Stimulated activated CD4-positive, alpha-beta T cell treated with anti-CD3 and anti-CD28 coated beads, Interleukin-1b, Interleukin-23, amount 100 ng/mL, for 24 hours (primary cell): Measurements from ENCODE around the gene KCNQ2.
"Not testable (repeated sequence)": the region's sequence is repeated elsewhere in the genome, so short reads cannot be mapped to it uniquely, and the experiment has no call there.

Source experiments
- DNase-seq, 4 experiments: peaks; one replicate each; pipeline ENCODE4 v3.0.0-alpha.2; 2020; ENCODE audit warnings: low read depth in 4 of 4, low spot score in 1 of 4

KCNQ2 gene

GRCh38 chr20:63491078-63491477, 18.6 kb upstream of the KCNQ2 start:
- no peak for DNase-seq

DNA sequence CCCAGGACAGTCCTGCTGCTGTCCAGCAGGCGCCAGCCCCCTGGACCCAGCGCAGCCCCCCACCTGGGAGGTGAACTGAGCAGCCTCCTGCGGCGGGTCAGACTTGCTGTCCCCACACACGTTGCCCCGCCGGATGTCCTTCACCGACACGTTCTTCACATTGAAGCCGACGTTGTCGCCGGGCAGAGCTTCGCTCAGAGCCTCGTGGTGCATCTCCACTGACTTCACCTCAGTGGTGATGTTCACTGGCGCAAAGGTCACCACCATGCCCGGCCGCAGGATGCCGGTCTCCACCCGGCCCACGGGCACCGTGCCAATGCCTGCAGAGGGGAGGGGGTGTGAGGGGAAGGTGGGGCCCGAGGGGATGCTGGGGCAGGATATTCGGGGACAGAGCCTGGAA, 18.0 kb upstream of the KCNQ2 start:
- no peak for DNase-seq

GRCh38 chr20:63488315-63489251, 16.1 kb upstream of the KCNQ2 start:
- no peak for DNase-seq

DNA sequence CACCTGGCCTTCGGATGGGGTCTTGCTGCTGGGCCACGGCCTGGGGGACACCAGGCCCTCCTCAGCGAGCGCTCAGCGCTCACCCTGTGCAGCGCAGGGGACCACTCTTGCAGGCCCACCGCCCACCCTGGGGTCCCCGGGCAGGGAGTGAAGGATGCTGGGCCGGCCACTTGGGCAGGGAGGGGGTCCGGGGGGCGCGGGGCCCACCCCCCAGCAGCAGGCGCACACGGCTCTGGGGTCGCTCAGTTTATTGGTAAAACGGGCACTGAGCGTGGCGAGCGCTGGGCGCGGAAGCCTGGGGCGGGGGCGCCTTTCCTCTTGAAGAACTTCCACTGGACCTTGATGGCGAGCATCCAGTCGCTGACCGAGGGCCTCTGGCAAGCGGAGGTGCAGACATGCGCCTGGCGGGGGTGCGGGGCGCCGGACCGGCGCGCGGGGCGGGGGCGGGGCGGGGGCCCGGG, 15.4 kb upstream of the KCNQ2 start:
- DNase-seq = no peak

DNA sequence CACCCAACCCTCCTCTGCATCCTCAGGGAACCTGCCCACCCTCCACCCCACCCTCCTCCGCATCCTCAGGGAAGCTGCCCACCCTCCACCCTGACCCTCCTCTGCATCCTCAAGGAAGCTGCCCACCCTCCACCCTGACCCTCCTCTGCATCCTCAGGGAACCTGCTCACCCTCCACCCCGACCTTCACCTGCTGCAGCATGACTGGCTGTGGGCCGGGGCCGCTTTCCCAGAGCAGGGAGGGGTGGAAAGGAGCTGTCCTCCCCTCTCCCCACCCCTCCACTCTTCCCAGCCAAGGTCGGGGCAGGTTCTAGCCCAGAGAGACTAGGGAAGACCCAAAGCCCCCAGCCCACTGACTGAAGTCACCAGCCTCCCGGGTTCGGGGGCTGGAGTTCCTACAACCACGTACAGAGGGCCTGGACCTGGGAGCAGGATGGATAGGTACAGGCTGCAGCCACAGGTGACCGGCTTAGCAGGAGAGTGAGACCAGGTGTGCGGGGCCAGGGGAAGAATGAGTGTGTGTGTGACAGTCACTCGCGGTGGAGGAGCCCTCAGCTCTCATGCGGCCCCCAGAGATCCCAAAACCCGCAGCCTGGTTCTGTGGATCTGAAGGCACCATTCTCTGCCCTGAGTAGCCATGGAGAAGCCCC, 14.8 kb upstream of the KCNQ2 start:
- no peak for DNase-seq

DNA sequence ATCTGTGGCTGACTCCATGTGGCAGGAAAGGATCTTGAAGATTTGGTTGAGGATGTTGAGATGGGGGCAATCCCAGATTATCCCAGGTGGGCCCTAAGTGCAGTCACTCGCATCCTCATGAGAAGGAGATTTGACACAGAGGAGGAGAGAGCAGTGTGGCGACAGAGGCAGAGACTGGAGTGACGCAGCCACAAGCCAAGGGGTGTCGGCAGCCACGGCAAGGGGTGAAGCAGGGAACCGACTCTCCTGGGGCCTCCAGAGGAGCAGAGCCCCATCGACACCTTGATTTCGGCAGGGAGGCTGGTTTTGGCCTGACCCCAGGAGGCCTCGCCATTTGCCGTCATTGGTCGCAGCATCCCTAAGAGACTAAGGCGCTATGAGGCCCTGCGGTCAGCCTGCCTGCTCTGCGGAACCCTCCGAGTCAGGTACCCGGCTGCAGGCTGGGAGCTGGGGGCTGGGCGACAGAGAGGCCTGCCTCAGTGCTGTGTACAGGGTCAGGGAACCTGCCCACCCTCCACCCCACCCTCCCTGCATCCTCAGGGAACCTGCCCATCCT, 13.9 kb upstream of the KCNQ2 start:
- no peak for DNase-seq

DNA sequence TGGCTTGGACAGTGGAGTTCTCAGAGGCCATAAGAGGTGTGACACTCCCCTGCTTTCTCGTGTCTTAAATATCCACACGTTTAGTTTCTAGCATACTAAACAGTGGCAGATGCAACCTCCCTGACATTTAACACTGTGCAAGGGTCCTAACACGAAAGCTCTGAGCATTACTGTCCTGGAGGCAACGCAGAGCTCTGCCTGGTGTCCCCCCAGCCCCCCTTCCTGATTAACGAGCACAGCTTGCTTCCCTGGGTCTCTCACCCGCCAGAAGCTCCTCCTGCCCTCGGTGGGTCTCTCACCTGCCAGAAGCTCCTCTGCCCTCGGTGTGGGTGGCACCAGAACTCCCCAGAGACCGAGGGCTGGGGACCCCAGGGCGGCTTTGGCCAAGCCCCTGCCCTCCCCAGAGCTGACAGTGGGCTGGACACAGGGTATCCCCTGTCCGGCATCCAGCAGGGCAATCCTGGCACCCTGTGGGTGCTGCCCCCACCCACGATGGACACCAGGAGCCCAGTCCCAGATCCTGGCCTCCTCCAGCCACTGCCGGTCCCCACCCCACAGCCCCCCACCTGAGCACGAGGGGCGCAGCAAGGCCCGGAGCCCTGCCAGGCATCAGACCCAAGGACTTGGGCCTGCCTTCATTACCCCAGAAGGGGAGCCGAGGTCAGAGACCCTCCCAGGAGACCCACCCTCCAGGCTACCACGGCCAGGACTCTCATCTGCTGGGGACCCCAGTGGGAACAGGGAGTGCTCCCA, 12.4 kb upstream of the KCNQ2 start:
- DNase-seq = no peak

GRCh38 chr20:63484236-63484635, 11.8 kb upstream of the KCNQ2 start:
- DNase-seq = no peak

- no peak for DNase-seq
Observed at GRCh38 chr20:63483834-63484233, 11.4 kb upstream of the KCNQ2 start.

DNA sequence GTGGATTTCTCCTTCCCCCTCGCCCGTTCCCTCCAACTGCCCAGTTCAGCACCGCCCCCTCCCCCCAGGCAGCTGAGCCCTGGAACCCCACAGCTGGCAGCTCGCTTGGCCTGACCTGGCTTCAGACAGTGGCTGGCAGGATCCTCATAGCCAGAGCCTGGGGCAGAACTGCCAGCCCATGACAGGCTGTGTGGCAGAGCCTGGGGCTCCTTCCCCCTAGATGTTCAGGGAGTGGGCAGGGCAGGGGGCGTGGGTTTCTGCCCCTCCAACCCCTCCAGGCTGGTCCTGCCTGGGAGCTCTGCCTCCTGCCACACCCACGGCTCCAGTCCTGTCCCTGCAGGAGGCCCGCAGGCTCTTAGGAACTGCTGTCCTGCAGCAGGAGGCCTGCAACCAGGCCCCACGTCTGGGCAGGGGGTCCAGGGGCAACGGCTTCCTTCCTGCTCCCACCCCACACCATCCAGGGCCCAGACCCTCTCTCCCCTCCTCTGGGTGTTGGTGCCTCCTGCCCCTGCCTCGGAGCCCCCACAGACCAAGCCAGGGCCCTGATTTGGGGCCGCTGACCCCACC, 9.6 kb upstream of the KCNQ2 start:
- no peak for DNase-seq

DNA sequence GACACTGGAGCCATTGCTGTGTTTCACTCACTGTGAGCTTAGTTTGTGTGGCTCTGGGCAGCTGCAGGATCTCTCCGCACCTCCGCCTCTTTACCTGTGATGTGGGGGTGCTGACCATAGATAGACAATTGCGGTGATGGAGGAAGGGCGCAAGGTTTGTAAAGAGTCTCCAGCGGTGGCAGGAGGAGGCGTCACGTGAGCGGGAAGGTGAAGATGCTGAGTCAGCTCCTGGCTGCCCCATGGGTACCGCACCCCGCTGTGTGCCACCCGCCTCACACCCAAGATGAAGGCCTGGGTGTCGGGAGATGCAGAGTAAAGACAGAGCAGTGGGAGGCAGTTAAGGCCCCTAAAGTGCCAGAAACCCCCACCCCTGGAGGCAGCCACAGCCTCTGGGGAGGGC, 9.0 kb upstream of the KCNQ2 start:
- DNase-seq = no peak

GRCh38 chr20:63479695-63480419, 7.4 kb upstream of the KCNQ2 start:
- not testable (repeated sequence) for DNase-seq

GRCh38 chr20:63478346-63479302, 6.2 kb upstream of the KCNQ2 start:
- DNase-seq = no peak

DNA sequence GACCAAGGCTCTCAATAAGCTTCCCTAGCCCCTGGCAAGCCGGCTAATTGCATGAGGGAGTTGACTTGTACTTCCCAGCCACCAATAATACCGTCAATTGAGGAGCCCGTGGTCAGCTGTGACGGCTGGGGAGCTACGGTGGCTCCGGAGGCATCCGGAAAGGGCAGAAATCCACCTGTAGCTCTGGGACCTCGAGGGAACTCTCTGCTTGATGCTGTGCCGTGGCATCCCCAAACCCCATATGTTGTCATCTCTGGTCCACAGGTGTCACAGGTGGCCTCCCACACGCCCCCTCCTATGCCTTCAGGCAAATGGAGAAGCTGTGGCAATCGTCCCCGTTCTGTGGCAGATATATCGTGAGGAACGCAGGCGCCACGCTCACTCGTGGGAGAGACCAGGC, 5.5 kb upstream of the KCNQ2 start:
- DNase-seq = no peak

DNA sequence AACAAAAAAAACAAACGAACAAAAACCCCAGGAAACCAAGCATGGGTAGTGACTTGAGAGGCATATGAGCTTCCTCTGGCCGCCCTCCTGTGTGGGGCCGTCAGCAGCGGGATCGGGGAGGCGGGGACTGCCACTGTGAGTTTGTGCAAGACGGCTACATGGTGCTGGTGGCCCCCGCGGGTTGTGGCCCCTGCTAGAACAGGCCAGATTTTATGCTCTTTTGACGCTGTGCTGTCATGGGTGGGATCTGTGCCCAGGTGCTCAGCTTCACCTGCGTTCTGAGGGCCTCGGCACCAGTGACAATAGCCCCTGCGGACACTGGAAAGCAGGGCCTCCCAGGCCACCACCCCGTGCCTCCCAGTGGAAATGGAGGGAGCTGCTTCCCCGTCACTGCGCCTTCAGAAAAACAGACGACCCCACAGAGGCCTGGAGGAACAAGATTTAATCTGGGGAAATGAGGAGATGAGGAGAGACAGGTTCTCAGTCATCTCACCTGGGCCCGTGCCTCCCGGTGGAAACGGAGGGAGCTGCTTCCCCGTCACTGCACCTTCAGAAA, 4.7 kb upstream of the KCNQ2 start:
- no peak for DNase-seq

DNA sequence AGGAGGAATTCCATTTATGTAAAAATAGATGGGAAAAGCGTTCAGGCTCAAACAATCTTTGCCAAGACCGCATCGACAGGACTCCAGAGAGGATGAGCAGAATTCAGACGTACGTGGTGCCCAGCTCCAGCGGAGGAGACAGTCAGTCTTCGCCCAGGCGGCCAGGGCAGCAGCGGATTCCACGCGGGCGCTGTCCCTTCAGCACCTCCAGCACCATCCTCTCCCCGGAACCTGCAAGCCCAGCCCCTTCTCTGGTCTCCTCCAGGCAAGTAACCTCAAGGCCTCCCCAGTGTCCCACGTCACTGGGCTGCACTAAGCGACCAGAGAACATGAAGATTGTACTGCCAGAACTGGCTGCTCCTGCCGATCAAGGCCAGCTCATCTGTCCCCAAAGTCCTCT, 2.8 kb upstream of the KCNQ2 start:
- no peak for DNase-seq

DNA sequence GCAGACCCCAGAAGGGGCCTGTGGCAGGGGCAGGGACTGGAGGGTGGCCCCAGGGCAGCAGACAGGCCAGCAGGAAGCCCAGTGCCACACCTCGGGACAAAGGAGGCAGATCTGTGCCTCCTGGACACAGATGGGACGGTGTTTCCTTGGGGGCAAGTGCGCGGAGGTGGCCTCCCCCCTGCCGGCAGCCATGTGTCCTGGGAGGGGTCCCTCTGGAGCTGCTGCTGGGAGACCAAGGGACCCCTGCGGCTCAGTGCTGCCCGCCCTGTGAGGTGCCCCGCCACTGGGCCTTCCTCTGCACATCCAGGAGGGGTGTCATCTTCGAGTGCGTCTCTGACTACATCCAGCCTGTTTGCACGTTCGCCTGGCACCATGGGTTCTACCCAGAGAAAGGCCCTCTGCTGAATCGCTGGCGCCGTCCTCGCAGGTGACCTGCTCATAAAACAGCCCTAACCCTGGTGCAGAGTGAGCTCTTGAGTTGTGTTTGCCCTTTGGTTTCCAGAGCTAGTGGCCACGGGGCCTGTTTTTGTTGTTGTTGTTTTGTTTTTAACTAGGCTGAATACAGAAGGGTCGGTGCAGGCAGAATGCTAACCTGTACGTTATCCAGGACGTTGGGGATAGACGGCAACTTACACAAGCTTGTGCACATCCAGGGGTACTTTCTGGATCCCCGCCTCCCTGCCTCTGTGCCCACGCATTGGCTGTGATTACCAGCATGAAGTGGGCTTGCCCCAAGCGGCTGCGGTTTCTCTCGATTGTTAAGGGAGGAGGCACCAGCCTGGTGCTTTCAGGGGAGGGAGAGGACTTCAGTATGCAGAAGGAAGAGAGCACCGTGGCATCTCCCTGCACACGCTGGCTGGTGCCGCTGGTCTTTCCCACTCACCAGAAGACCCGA, 1.3 kb upstream of the KCNQ2 start:
- DNase-seq = no peak

- DNase-seq = no peak
Observed at GRCh38 chr20:63472862-63473390, 471 bp upstream of the KCNQ2 start.
